WTC11 (cell line): Measurements from ENCODE around the gene YEATS2. TPM values are rescaled to one million over a fixed set of nuclear protein-coding genes. Genes with fewer than 3 reads are reported as not detected.
A peak's percentile ranks its signal among the peaks of the same experiment; 100 is the strongest.

ENCODE experiments used
- ATAC-seq: fragments of 200-7000 bp; cut with Tn5 transposase; 2 replicates; pipeline ENCODE4 v1.10.0; 2021; ENCODE audit warnings: mild to moderate bottlenecking, moderate library complexity
- CTCF ChIA-PET: fragments of 300-600 bp; sonication (Branson Sonifier 250); formaldehyde crosslinking; loops from one replicate; lab custom pipeline; 2021; ENCODE audit warnings: antibody characterized with exemption; lab: Charles Lee
- POLR2A ChIA-PET: fragments of 350-600 bp; sonication (Branson Sonifier 250); formaldehyde crosslinking; loops from one replicate; lab custom pipeline; 2021; ENCODE audit warnings: antibody characterized with exemption; lab: Charles Lee
- DNase-seq: peaks from one replicate; pipeline ENCODE4 v3.0.0; 2021; ENCODE audit warnings: low spot score
- H3K27ac Mint-ChIP-seq: 2 replicates; pipeline ENCODE4 v1.8.0; 2021; ENCODE audit warnings: mixed read lengths
- H3K27me3 Mint-ChIP-seq: 2 replicates; pipeline ENCODE4 v1.8.0; 2021; ENCODE audit warnings: low read depth, mild to moderate bottlenecking, moderate library complexity, mixed read lengths
- H3K36me3 Mint-ChIP-seq: 2 replicates; pipeline ENCODE4 v1.8.0; 2021; ENCODE audit warnings: mixed read lengths
- H3K4me1 Mint-ChIP-seq: 2 replicates; pipeline ENCODE4 v1.8.0; 2022; ENCODE audit warnings: mixed read lengths
- H3K4me3 Mint-ChIP-seq: 2 replicates; pipeline ENCODE4 v1.8.0; 2021; ENCODE audit warnings: mild to moderate bottlenecking, moderate library complexity, mixed read lengths
- H3K9me3 Mint-ChIP-seq: 2 replicates; pipeline ENCODE4 v1.8.0; 2021; ENCODE audit warnings: mixed read lengths
- ATF1 ChIP-seq: sonication (generic); formaldehyde crosslinking; IDR thresholded peaks from 2 replicates; pipeline ENCODE4 v1.8.1; 2023; ENCODE audit warnings: mild to moderate bottlenecking, moderate library complexity, missing genetic modification reagents
- CREM ChIP-seq: sonication (generic); formaldehyde crosslinking; IDR thresholded peaks from 2 replicates; pipeline ENCODE4 v1.8.1; 2022; ENCODE audit warnings: mild to moderate bottlenecking, missing genetic modification reagents, moderate library complexity
- FOXJ3 ChIP-seq: sonication (generic); formaldehyde crosslinking; IDR thresholded peaks from 2 replicates; pipeline ENCODE4 v1.9.0; 2021; ENCODE audit warnings: missing genetic modification reagents, mild to moderate bottlenecking, borderline replicate concordance
- KAT7 ChIP-seq: sonication (generic); formaldehyde crosslinking; IDR thresholded peaks from 2 replicates; pipeline ENCODE4 v1.8.1; 2023; ENCODE audit warnings: missing genetic modification reagents, mild to moderate bottlenecking, borderline replicate concordance
- NFATC4 ChIP-seq: fragments of 250-450 bp; sonication (Bioruptor Pico); IDR thresholded peaks from 2 replicates; pipeline ENCODE4 v1.9.0; 2021; ENCODE audit warnings: mild to moderate bottlenecking
- NFE2L1 ChIP-seq: sonication (generic); formaldehyde crosslinking; IDR thresholded peaks from 2 replicates; pipeline ENCODE4 v1.8.1; 2023; ENCODE audit warnings: missing genetic modification reagents
- NR2C2 ChIP-seq: sonication (generic); formaldehyde crosslinking; IDR thresholded peaks from 2 replicates; pipeline ENCODE4 v1.8.0; 2022; ENCODE audit warnings: mild to moderate bottlenecking, missing genetic modification reagents
- RELA ChIP-seq: sonication (generic); formaldehyde crosslinking; IDR thresholded peaks from 2 replicates; pipeline ENCODE4 v1.8.1; 2022; ENCODE audit warnings: missing genetic modification reagents, mild to moderate bottlenecking, borderline replicate concordance
- SMAD3 ChIP-seq: sonication (generic); formaldehyde crosslinking; IDR thresholded peaks from 2 replicates; pipeline ENCODE4 v1.8.0; 2022; ENCODE audit warnings: missing genetic modification reagents, mild to moderate bottlenecking, borderline replicate concordance
- SMAD4 ChIP-seq: sonication (generic); formaldehyde crosslinking; IDR thresholded peaks from 2 replicates; pipeline ENCODE4 v1.8.0; 2022; ENCODE audit warnings: mild to moderate bottlenecking, missing genetic modification reagents
- TCF7 ChIP-seq: sonication (generic); formaldehyde crosslinking; IDR thresholded peaks from 2 replicates; pipeline ENCODE4 v1.8.0; 2022; ENCODE audit warnings: mild to moderate bottlenecking, low read depth, missing genetic modification reagents, moderate library complexity
- ZNF121 ChIP-seq: sonication (generic); formaldehyde crosslinking; IDR thresholded peaks from 2 replicates; pipeline ENCODE4 v1.8.0; 2023; ENCODE audit warnings: missing genetic modification reagents
- ZNF263 ChIP-seq: sonication (generic); formaldehyde crosslinking; IDR thresholded peaks from 2 replicates; pipeline ENCODE4 v1.8.1; 2022; ENCODE audit warnings: low read depth, mild to moderate bottlenecking, moderate library complexity, missing genetic modification reagents
- total RNA-seq: library from RNA; stranded (reverse); gene quantifications from 3 replicates; pipeline ENCODE4 v1.2.3, GENCODE V29; 2021
- TF ChIP-seq, protein P1 (sequence below): sonication (generic); formaldehyde crosslinking; IDR thresholded peaks from 2 replicates; pipeline ENCODE4 v1.8.0; 2022; ENCODE audit warnings: mild to moderate bottlenecking, missing genetic modification reagents
- TF ChIP-seq, protein P2 (sequence below): sonication (generic); formaldehyde crosslinking; IDR thresholded peaks from 2 replicates; pipeline ENCODE4 v1.8.1; 2023; ENCODE audit warnings: mild to moderate bottlenecking, missing genetic modification reagents, moderate library complexity
- TF ChIP-seq, protein P3 (sequence below): sonication (generic); formaldehyde crosslinking; IDR thresholded peaks from 2 replicates; pipeline ENCODE4 v1.8.1; 2023; ENCODE audit warnings: mild to moderate bottlenecking, moderate library complexity, missing genetic modification reagents
- TF ChIP-seq, protein P4 (sequence below): fragments of 250-450 bp; sonication (Bioruptor Pico); conservative IDR thresholded peaks from 2 replicates; pipeline ENCODE4 v1.9.0; 2021; ENCODE audit warnings: mild to moderate bottlenecking
- TF ChIP-seq, protein P5 (sequence below): sonication (generic); formaldehyde crosslinking; conservative IDR thresholded peaks from 2 replicates; pipeline ENCODE4 v1.8.1; 2022; ENCODE audit warnings: mild to moderate bottlenecking, missing genetic modification reagents
- TF ChIP-seq, protein P6 (sequence below): fragments of 250-450 bp; sonication (Bioruptor Pico); IDR thresholded peaks from 2 replicates; pipeline ENCODE4 v2.1.2; 2022; ENCODE audit warnings: mild to moderate bottlenecking, moderate library complexity

YEATS2 gene
- total RNA-seq, 1 experiment from 2014 or later = 42.5 TPM

DNA sequence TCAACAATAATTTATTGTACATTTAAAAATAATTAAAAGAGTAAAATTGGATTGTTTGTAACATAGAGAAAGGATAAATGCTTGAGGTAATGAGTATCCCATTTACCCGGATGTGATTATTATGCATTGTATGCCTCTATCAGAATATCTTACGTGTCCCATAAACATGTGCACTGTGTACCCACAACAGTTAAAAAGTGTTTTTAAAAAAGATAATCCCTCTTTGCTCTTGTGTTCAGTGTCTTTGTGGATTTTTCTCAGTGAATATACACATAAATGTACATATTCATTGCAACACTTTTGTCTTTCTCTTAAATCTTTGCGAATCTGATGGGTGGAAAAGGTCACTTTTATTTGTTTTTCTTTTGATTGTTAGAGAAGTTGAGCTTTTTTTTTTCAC is 20.4 kb downstream of the YEATS2 start:
- H3K4me1 Mint-ChIP-seq = no peaks in the 10 kb centered on the region
- H3K4me3 Mint-ChIP-seq = no peak overlapping the region
- no peak for ATAC-seq
- H3K27me3 Mint-ChIP-seq = no peaks in the 10 kb centered on the region
- DNase-seq = no peak
- TF ChIP-seq, protein P1, sequence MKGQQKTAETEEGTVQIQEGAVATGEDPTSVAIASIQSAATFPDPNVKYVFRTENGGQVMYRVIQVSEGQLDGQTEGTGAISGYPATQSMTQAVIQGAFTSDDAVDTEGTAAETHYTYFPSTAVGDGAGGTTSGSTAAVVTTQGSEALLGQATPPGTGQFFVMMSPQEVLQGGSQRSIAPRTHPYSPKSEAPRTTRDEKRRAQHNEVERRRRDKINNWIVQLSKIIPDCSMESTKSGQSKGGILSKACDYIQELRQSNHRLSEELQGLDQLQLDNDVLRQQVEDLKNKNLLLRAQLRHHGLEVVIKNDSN (CRISPR knock-in tag) = no peak
- TF ChIP-seq, protein P2, sequence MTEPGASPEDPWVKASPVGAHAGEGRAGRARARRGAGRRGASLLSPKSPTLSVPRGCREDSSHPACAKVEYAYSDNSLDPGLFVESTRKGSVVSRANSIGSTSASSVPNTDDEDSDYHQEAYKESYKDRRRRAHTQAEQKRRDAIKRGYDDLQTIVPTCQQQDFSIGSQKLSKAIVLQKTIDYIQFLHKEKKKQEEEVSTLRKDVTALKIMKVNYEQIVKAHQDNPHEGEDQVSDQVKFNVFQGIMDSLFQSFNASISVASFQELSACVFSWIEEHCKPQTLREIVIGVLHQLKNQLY = no peak
- TF ChIP-seq TCF7 (CRISPR knock-in tag) (no peak), NFE2L1 (no peak), CREM (CRISPR knock-in tag) (no peak)
- POLR2A ChIA-PET = no interaction called here
- CTCF ChIA-PET = no interaction called here
- H3K27ac Mint-ChIP-seq = peak overlapping the region; percentile 61; the same call in 1 of the 2 replicates
- H3K36me3 Mint-ChIP-seq = peaks cover 60% of the 10 kb centered on the region
- H3K9me3 Mint-ChIP-seq = no peaks in the 10 kb centered on the region

DNA sequence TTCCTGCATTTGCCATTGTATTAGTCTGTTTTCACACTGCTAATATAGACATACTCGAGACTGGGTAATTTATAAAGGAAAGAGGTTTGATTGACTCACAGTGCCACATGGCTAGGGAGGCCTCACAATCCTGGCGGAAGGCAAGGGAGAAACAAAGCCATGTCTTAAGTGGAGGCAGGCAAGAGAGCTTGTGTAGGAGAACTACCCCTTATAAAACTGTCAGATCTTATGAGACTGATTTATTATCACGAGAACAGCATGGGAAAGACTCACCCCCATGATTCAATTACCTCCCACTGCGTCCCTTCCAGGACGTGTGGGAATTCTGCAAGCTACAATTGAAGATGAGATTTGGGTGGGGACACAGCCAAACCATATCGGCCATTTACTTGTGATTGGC is 27.8 kb downstream of the YEATS2 start:
- no peaks in the 10 kb centered on the region for H3K4me1 Mint-ChIP-seq
- no peak for ATAC-seq
- no peak overlapping the region for H3K4me3 Mint-ChIP-seq
- TF ChIP-seq, protein P3, sequence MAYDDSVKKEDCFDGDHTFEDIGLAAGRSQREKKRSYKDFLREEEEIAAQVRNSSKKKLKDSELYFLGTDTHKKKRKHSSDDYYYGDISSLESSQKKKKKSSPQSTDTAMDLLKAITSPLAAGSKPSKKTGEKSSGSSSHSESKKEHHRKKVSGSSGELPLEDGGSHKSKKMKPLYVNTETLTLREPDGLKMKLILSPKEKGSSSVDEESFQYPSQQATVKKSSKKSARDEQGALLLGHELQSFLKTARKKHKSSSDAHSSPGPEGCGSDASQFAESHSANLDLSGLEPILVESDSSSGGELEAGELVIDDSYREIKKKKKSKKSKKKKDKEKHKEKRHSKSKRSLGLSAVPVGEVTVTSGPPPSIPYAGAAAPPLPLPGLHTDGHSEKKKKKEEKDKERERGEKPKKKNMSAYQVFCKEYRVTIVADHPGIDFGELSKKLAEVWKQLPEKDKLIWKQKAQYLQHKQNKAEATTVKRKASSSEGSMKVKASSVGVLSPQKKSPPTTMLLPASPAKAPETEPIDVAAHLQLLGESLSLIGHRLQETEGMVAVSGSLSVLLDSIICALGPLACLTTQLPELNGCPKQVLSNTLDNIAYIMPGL (CRISPR knock-in tag) = no peak
- TF ChIP-seq SMAD4 (CRISPR knock-in tag) = no peak
- TF ChIP-seq NR2C2 = no peak
- TF ChIP-seq KAT7 = no peak
- TF ChIP-seq, protein P4, sequence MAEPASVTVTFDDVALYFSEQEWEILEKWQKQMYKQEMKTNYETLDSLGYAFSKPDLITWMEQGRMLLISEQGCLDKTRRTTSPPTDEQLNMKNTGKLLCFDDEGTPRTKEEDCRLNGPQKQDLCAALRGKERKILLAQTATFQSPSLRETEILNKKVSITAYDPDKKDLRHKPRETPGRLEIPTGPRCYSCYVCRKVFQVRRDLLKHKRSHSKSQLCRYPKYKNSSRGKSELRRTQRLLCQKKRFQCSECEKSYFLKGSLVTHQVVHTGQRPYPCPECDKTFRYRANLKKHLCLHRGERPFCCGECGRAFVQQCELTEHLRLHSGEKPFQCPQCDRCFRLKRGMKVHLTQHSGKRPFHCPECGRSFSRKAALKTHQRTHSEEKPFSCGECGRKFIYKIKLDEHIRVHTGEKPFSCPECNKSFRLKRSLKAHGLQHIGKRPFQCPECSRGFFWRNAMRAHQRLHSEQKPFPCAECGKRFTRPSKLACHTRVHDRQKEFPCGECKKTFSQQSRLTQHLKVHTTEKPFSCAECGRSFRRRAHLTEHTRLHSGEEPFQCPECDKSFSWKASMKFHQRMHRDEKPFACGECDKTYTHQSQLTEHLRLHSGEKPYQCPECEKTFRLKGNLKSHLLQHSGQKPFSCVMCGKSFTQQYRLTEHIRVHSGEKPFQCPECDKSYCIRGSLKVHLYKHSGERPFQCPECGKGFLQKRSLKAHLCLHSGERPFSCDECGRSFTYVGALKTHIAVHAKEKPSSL (CRISPR knock-in tag) = no peak
- TF ChIP-seq RELA (CRISPR knock-in tag) = no peak
- peak overlapping the region; percentile 50; the same call in 1 of the 2 replicates for H3K27ac Mint-ChIP-seq
- peaks cover 84% of the 10 kb centered on the region for H3K36me3 Mint-ChIP-seq
- no peaks in the 10 kb centered on the region for H3K27me3 Mint-ChIP-seq
- ChIA-PET POLR2A (no interaction called here), CTCF (no interaction called here)
- DNase-seq = no peak
- H3K9me3 Mint-ChIP-seq = no peaks in the 10 kb centered on the region

DNA sequence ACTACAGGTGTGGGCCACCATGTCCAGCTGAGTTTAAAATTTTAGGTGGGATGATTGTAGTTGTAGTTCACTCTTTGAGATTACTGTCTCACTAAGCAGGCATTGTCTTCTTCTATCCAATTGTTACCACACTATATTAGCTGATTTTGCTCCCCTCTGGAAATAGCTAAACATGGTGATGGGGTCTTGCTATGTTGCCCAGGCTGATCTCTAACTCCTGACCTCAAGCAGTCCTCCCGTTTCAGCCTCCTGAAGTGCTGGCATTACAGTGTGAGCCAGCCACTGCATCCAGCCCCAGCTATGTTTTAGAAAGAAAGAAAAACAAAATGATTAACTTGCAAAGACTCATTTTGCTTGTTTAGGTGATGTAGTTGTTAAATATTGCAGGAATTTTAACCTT is 30.6 kb downstream of the YEATS2 start:
- DNase-seq = no peak
- Mint-ChIP-seq H3K36me3 (peaks cover 77% of the 10 kb centered on the region), H3K4me3 (no peak overlapping the region), H3K4me1 (no peaks in the 10 kb centered on the region), H3K27me3 (no peaks in the 10 kb centered on the region), H3K27ac (no peak overlapping the region)
- POLR2A ChIA-PET = no interaction called here
- no peak for ATAC-seq
- TF ChIP-seq FOXJ3 (CRISPR knock-in tag) (no peak), ZNF121 (CRISPR knock-in tag) (peak; percentile 92)
- TF ChIP-seq, all 79 proteins: peak for 1
- CTCF ChIA-PET = interaction anchor here (0.9 kb wide), 1 partner anchor 39 kb away, joined by 6 read pairs; no protein-coding TSS in a partner anchor
- no peaks in the 10 kb centered on the region for H3K9me3 Mint-ChIP-seq

DNA sequence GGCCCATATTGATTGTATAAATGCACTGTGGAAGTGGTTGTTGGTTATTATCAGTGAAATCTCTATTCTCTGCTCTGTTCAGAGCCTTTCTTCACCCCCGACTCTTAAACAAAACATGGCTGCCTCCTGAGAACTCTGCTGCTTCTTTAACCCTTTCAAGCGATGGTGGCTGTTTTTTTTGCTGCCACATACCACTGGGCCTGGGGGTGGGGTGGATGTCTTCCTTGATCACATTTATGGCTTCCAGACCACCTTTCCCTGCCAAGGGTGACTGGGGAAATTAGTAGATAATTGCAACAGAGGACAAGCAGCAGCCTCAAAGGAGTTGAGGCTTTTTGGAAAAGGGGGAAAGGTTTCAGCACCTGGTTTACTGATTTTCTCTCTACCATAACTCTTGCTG is 32.8 kb downstream of the YEATS2 start:
- TF ChIP-seq, protein P5, sequence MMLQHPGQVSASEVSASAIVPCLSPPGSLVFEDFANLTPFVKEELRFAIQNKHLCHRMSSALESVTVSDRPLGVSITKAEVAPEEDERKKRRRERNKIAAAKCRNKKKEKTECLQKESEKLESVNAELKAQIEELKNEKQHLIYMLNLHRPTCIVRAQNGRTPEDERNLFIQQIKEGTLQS = no peak
- TF ChIP-seq, protein P6, sequence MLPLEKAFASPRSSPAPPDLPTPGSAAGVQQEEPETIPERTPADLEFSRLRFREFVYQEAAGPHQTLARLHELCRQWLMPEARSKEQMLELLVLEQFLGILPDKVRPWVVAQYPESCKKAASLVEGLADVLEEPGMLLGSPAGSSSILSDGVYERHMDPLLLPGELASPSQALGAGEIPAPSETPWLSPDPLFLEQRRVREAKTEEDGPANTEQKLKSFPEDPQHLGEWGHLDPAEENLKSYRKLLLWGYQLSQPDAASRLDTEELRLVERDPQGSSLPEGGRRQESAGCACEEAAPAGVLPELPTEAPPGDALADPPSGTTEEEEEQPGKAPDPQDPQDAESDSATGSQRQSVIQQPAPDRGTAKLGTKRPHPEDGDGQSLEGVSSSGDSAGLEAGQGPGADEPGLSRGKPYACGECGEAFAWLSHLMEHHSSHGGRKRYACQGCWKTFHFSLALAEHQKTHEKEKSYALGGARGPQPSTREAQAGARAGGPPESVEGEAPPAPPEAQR (CRISPR knock-in tag) = no peak
- TF ChIP-seq NFATC4 (CRISPR knock-in tag) = no peak
- TF ChIP-seq SMAD3 (CRISPR knock-in tag) = no peak
- no peak for TF ChIP-seq ATF1 (CRISPR knock-in tag)
- no peak for TF ChIP-seq ZNF263 (CRISPR knock-in tag)
- no peaks in the 10 kb centered on the region for H3K27me3 Mint-ChIP-seq
- H3K4me1 Mint-ChIP-seq = no peaks in the 10 kb centered on the region
- H3K36me3 Mint-ChIP-seq = peaks cover 83% of the 10 kb centered on the region
- POLR2A ChIA-PET = no interaction called here
- ATAC-seq = no peak
- DNase-seq = no peak
- no peak overlapping the region for H3K27ac Mint-ChIP-seq
- H3K4me3 Mint-ChIP-seq = no peak overlapping the region
- CTCF ChIA-PET = no interaction called here
- H3K9me3 Mint-ChIP-seq = no peaks in the 10 kb centered on the region
